ENCODE measurements around the gene USP3. TPM values are rescaled to one million over a fixed set of nuclear protein-coding genes. Genes with fewer than 3 reads are reported as not detected.

USP3 gene
- polyA plus RNA-seq, 1 of the 3 experiments (the other 2 are of a cell fraction): 9.3 TPM

DNA sequence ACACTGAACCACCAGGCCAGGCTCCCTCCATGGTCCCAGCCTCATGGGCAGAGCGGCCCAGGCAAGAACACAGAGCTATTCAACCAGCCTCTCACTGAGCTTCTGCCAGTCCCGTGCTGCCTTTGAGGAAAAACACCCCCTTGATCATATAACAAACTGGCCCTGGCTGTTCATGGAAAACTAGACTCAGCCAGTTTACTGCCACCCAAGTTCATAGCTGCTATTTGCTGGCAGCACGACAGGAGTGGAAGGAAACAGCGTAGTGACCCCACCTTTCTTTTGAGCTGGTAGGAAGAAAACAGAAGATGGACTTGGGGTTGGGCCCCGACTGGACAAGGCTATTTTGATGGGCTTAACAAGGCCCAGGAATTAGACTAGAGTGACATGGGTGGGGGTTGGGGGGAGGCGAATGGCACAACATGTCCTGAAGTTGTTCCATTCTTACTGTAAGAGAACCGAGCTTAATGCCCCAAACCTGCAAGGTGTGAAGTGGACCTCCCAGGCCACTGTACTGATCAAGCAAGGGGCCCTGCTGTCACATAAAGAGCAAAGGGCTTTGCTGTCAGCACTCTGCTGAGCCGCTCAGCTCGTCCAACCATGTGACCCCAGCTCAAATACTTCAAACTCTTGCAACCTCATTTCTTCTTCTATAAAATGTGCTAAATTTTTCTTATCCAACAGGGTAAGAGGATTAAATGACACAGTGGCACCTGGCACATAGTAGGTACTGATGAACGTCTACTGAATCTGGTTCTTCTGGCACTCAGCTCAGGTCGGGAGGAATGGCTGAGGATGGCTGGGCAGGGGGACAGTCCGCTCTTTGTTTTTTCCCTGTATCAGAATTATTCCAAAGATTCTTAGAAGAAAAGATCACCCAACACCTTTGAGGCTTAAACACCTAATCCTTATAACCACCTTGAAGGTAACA lies 94.3 kb downstream of the USP3 start (continued):
- TF ChIP-seq, protein P1, sequence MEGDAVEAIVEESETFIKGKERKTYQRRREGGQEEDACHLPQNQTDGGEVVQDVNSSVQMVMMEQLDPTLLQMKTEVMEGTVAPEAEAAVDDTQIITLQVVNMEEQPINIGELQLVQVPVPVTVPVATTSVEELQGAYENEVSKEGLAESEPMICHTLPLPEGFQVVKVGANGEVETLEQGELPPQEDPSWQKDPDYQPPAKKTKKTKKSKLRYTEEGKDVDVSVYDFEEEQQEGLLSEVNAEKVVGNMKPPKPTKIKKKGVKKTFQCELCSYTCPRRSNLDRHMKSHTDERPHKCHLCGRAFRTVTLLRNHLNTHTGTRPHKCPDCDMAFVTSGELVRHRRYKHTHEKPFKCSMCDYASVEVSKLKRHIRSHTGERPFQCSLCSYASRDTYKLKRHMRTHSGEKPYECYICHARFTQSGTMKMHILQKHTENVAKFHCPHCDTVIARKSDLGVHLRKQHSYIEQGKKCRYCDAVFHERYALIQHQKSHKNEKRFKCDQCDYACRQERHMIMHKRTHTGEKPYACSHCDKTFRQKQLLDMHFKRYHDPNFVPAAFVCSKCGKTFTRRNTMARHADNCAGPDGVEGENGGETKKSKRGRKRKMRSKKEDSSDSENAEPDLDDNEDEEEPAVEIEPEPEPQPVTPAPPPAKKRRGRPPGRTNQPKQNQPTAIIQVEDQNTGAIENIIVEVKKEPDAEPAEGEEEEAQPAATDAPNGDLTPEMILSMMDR (IDR thresholded peaks at IDR 0.05): no peak
- TF ChIP-seq NFIC (IDR thresholded peaks at IDR 0.05; ENCODE audit: borderline replicate concordance) (no peak), ELF1 (IDR thresholded peaks at IDR 0.05) (no peak), RAD21 (IDR thresholded peaks at IDR 0.05; ENCODE audit: low read length) (no peak), RCOR1 (IDR thresholded peaks at IDR 0.05; ENCODE audit: low read length) (no peak), RFX5 (IDR thresholded peaks at IDR 0.05; ENCODE audit: low read length) (no peak)

DNA sequence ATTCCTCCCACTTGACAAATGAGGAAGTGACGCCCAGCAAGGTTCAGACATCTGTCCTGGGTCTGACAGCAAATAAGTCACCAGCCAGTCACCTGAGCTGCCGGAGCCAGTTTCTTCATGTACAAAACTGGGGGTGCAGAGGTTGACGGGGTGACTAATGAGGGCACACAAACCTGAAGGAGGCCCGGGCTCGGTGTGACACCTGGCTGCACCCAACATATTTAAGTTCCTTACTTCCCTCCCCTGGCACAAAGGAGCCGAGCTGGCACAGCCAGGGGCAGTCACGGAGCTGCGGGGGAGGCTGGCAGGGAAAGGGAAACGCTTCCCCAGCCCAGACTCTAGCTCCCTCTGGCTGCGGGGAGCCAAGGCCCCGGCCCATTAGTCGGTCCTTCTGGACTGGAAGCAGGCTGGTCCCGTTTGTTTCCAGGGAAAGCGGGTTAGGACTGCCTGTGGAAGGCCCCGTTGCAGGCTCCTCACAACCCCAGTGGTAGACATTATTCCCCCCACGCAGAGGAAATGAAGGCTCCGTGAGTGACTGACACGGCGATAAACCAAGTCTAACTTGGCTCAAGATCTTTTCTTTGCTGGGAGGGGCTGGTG lies 95.1 kb downstream of the USP3 start:
- Histone ChIP-seq H3K4me3 (ENCODE audit: low read depth in 2 of 2, low read length in 1 of 2) (no peak overlapping the region), H3F3A (replicated peaks; ENCODE audit: insufficient read depth) (peaks cover 4% of the 10 kb centered on the region), H3K4me1 (ENCODE audit: control insufficient read depth in 1 of 2, insufficient read depth in 2 of 2, low read depth in 1 of 2, low read length in 1 of 2) (peaks cover 6 to 9% of the 10 kb centered on the region in 2 experiments; a peak in 2 of 4 replicates), H2AFZ (ENCODE audit: low read depth) (no peak overlapping the region), H3K79me2 (ENCODE audit: insufficient read depth) (no peaks in the 10 kb centered on the region), H4K20me1 (ENCODE audit: insufficient read depth) (no peaks in the 10 kb centered on the region), H3K9ac (no peak overlapping the region), H3K27me3 (ENCODE audit: insufficient read depth) (no peaks in the 10 kb centered on the region), H3K36me3 (replicated peaks in 1 of 2; ENCODE audit: control insufficient read depth in 1 of 2, insufficient read depth in 2 of 2, low read length in 1 of 2) (peaks cover 0 to 5% of the 10 kb centered on the region in 2 experiments), H3K9me3 (no peaks in the 10 kb centered on the region), H3K4me2 (no peak overlapping the region), H3K9me2 (no peaks in the 10 kb centered on the region), H3K27ac (ENCODE audit: low read depth in 2 of 2, low read length in 1 of 2) (no peak overlapping the region)
- ChIA-PET CTCF (interaction anchor here (0.8 to 3.2 kb wide), 9 partner anchors 10 to 468 kb away, joined by 3 to 22 read pairs (median 3); partner anchors contain the start of gene USP3), POLR2A (no interaction called here)
- DNase-seq: peak; percentile 35
- TF ChIP-seq RAD21 (IDR thresholded peaks at IDR 0.05; ENCODE audit: low read length): peak; percentile 9; the same call in 1 of the 2 replicates
- no peak for TF ChIP-seq TEAD4 (IDR thresholded peaks at IDR 0.05; ENCODE audit: borderline replicate concordance, insufficient read depth)
- TF ChIP-seq, protein P1 (IDR thresholded peaks at IDR 0.05): peak; percentile 33; the same call in 1 of the 2 replicates
- no peak for TF ChIP-seq ELF1 (IDR thresholded peaks at IDR 0.05)
- TF ChIP-seq FOXM1 (IDR thresholded peaks at IDR 0.05; ENCODE audit: low read depth): no peak
- WGBS (ENCODE audit: low lambda C conversion rate): 76% methylated on average over 13 of the region's 19 CpGs

Data from SK-N-SH (cell line).